ENCODE data around the gene CANT1.

- no peak for TF ChIP-seq EZH2 (IDR thresholded peaks at IDR 0.05)
- TF ChIP-seq POLR2AphosphoS5 (IDR thresholded peaks at IDR 0.05; ENCODE audit: borderline replicate concordance, low read depth, low read length), result no peak
- no peak for TF ChIP-seq FOXP2 (optimal IDR thresholded peaks at IDR 0.05; ENCODE audit: control extremely low read depth, extremely low read length, insufficient read depth)
These were observed 34.7 kb downstream of the CANT1 start for GRCh38 chr17:78974635-78975591.
